HG02588 (cell line): ENCODE measurements around the gene GNAO1.
"Not testable (repeated sequence)": the region's sequence is repeated elsewhere in the genome, so short reads cannot be mapped to it uniquely, and the experiment has no call there.

Experiments used
- ATAC-seq: cut with Tn5 transposase; IDR thresholded peaks from one replicate; pipeline ENCODE4 v1.9.1; 2021; ENCODE audit warnings: mild to moderate bottlenecking, moderate library complexity; ENCODE audit not compliant: unreplicated experiment

GNAO1 gene

DNA sequence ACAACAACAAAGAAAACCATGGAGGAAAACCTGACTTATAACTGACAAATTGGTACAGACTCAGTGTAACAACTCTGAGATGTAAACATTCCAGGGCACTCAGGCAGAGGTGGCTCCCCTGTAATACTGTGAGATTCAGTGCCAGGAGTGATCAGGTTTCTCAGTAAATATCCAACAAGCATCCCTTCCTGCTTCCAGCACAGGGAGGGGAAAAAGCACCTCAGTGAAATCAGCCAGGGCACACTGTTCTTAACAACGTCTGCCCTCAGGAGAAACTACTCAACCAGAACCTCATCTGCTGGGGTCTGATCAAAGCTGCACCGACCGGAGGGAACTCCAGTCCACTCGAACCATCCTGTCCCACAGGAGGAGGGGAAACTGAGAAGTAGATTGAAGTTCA lies 181.7 kb downstream of the GNAO1 start:
- no peak for ATAC-seq

DNA sequence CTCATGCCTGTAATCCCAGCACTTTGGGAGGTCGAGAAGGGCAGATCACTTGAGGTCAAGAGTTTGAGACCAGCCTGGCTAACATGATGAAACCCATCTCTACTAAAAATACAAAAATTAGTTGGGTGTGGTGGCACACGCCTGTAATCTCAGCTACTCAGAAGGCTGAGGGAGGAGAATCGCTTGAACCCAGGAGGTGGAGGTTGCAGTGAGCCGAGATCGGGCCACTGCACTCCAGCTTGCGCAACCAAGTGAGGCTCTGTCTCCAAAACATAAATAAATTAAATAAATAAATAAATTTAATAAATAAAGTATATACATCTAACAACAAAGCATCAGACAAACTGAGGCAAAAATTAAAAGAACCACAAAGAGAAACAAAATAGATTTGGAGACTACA lies 184.5 kb downstream of the GNAO1 start:
- ATAC-seq: not testable (repeated sequence)

GRCh38 chr16:56379044-56379443 lies 187.8 kb downstream of the GNAO1 start:
- ATAC-seq: not testable (repeated sequence)

GRCh38 chr16:56380778-56381485 lies 189.6 kb downstream of the GNAO1 start:
- ATAC-seq: not testable (repeated sequence)

DNA sequence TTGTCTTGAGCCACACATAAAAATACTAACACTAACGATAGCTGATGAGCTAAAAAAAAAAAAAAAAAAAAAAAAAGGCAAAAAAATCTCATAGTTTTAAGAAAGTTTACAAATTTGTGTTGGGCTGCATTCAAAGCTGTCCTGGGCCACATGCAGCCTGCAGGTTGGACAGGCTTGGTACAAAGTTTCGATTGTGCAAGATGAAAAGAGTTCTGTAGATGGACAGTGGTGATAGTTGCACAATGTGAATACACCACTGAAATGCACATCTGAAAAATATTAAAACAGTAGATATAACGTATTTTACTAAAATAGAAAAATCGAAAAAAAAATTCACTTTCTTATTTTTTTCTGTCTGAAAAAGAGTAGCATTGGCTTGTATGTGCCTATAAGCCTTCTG lies 191.2 kb downstream of the GNAO1 start:
- ATAC-seq: no peak

GRCh38 chr16:56382901-56383355 lies 191.6 kb downstream of the GNAO1 start:
- ATAC-seq: no peak

- ATAC-seq: no peak
Observed at GRCh38 chr16:56384074-56384721, 192.9 kb downstream of the GNAO1 start.

- ATAC-seq: no peak
Observed at GRCh38 chr16:56387396-56387795, 196.1 kb downstream of the GNAO1 start.

GRCh38 chr16:56388209-56388608 lies 196.9 kb downstream of the GNAO1 start:
- no peak for ATAC-seq

DNA sequence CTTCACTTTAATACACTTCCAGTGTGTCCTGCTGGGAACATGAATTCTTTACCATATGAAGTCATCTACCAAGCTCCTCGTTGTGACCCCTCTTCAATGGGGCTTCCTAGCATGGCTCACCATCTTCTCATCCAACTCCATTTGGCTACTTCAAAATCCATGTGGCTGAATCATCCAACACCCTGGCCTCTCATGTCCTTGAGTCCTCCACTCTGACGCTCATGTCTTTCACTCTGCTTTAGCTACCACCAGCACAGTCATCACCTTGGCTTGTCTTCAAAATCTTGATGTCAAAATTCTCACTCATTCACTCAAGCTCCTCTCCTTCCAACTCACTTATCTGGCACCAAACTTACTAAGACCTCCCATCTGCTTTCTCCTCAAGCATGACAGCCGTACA lies 198.3 kb downstream of the GNAO1 start:
- ATAC-seq: no peak

- ATAC-seq: not testable (repeated sequence)
Observed at GRCh38 chr16:56396724-56397123, 205.4 kb downstream of the GNAO1 start.

DNA sequence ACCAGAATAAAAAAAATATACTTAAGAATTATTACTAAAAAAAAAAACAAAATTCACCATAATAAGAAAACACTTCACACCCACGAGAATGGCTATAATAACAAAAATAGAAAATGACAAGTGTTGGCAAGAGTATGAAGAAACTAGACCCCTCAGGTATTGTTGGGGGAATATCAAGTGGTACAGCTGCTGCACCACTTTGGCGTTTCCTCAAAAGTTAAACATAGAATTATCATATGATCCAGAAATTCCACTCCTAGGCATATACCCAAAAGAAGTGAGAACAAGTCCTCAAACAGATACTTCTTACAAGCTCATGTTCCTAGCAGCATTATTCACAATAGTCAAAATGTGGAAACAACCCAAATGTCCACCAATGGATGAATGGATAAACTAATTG lies 207.8 kb downstream of the GNAO1 start:
- no peak for ATAC-seq

DNA sequence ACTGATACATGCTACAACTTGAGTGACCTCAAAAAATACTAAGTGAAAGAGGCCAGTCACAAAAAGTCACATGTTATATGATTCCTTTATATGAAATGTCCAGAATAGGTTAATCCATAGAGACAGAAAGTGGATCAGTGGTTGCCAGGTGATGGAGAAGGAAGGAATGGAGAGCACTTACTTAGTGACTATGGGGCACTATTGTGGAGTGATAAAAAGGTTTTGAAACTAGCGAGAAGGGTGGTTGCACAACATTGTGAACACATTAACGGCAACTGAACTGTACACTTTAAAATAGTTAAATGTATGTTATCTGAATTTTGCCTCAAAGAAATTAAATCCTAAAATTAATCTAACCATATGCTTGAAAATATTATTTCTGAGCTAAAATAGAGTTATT lies 208.2 kb downstream of the GNAO1 start:
- ATAC-seq: no peak

GRCh38 chr16:56400458-56400857 lies 209.2 kb downstream of the GNAO1 start:
- ATAC-seq: no peak

DNA sequence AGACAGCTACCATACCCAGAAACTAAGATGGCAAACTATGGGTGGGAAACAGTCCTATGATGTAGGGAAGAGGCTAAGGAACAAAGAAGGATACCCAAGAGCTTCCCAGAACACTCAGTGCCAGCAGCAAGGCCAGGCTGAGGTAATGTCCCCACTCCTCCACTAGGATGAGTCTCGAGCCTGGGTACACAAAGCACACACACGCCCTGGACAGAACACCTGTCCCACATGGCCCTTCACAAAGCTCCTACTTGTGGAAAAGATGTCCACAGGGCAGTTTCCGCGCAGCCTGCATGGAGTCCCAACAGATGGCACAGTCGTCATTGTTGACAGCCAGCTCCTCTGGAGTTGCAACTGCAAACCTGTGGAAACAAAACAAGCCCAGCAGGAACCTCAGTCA lies 210.2 kb downstream of the GNAO1 start:
- ATAC-seq: no peak

- no peak for ATAC-seq
Observed at GRCh38 chr16:56405977-56406672, 214.8 kb downstream of the GNAO1 start.
